Fibroblast of the conjunctiva (primary cell): ENCODE data around the gene MYO1A.
"Not testable (repeated sequence)": the region's sequence is repeated elsewhere in the genome, so short reads cannot be mapped to it uniquely, and the experiment has no call there.

Experiments used
- DNase-seq: peaks from one replicate; pipeline ENCODE4 v3.0.0-alpha.2; 2010; ENCODE audit warnings: low read depth

MYO1A gene

DNA sequence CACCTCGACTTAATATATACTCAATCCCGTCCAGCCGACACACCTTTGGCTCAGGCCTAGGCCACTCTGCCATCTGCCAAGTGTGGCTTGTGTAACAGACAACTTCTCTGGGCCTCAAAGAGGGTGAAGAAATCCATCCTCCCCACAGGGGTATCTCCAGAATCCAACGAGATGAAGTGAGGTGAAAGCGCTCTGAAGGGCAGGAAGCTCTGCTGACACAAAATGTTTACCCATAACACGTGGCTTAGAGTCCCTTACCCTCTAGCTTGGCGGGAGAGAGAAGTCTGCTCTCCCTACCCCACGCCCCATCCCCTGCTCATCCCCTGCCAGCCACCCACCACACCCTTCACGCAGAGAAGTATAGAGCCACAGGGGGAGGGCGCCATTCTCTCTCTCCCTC, 56.6 kb downstream of the MYO1A start:
- DNase-seq: no peak

DNA sequence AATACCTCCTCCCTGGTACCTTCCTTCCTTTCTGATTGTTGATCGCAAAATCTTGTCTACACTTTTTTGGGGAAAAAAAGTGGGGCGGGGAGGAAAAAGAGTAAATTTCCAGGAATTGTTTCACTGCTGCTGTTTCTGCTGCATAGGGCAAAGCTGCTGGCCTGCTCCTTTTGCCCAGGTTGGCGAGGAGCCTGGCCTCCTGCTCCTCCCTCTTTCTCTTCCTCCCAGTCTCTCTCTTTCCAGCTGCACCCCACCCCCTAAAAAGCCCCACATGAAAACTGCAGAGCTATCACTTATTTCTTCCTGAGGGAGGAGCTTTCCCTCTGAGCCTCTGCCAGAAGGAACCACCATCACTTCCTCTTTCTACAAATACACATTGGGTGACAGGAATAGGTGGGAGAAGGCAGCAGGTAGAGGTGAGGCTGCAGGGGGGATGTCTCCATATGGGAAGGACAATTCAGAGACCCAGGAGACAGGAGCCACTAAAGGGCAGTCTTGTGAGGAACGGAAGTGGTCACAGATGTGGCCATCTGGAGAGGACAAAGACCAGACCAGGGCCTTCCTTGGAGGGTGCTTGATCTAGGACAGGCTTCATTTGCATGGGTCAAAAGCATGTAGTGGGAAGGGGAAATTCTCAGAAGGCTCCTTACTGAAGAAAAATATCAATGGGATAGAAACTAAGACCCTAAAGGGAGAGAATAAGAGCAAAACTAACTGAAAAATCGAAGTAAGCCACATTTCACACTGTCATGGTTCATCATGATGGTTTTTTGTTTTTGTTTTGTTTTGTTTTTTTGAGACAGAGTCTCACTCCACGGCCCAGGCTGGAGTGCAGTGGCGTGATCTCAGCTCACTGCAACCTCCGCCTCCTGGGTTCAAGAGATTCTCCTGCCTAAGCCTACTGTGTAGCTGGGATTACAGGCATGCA, 58.3 kb downstream of the MYO1A start:
- DNase-seq: no peak

DNA sequence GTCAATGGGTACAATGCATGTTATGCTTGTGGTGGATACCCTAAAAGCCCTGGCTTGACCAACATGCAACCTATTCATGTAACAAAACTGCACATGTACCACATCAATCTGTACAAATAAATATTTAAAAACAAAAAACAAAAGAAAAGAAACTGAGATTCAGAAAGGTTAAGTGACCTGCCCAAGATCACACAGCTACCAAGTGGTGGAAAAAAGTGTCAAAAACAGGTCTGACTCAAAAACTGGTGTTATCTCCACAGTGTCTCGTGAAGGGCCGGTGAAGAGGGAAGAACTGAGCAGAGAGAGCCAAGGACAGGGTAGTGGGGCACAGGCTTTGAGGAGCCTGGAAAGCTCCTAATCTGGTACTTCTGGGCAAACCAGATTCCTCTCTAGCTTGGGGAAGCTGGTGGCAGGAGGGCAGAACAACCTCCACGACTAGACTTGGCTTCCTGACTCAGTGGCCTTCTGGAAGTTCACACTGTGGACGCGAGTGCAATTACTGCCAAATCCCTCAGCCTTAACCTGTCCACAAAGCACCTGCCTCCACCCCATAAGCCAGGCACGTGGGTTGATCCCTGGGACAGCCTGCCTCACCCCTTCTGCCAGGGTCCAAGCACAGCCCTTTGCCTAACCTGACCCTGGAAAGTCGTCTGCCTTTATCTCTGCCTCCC, 59.1 kb downstream of the MYO1A start:
- no peak for DNase-seq

DNA sequence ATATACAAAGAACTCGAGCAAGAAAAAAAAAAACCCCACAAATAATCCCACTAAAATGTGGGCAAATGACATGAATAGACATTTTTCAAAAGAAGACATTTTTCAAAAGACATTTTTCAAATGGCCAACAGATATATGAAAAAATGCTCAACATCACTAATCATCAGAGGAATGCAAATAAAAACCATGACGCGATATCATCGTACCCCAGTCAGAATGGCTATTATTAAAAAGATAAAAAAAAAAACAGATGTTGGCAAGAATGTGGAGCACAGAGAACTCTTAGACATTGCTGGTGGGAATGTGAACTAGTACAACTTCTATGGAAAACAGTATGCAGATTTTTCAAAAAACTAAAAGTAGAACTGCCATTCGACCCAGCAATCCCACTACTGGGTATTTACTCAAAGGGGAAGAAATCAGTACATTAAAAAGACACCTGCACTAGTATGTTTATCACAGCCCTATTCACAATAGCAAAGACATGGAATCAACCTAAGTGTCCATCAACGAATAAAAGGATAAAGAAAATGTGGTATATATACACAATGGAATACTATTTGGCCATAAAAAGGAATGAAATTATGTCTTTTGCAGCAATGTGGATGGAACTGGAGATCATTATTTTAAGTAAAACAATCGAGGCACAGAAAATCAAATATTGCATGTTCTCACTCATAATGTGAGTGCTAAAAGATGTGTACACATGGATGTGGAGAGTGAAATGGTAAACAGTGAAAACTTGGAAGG, 59.9 kb downstream of the MYO1A start:
- DNase-seq: no peak

DNA sequence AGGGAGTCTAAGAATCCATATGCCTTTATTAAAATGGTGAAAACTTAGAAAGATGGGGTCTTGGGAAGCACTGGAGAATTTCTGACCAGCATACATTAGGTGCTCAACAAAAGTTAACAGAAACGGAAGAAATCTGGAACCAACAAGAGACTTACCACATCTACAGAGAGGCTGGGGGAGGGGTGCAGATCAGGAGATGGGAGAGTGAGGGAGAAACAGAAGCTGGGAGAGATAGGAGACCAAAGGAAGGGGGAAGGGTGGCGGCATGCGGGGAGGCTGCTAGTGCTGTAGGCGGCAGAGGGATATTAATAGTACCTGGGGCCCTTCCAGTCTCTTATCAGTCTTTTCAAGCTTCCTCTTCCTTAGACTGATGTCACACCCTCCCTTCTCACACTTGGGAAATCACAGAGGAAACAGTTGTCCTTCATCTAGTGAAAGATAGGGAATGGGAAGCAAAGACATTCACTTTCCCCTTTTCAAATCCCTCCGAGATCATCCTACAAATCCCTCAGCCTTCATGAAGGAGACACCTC, 61.7 kb downstream of the MYO1A start:
- no peak for DNase-seq

DNA sequence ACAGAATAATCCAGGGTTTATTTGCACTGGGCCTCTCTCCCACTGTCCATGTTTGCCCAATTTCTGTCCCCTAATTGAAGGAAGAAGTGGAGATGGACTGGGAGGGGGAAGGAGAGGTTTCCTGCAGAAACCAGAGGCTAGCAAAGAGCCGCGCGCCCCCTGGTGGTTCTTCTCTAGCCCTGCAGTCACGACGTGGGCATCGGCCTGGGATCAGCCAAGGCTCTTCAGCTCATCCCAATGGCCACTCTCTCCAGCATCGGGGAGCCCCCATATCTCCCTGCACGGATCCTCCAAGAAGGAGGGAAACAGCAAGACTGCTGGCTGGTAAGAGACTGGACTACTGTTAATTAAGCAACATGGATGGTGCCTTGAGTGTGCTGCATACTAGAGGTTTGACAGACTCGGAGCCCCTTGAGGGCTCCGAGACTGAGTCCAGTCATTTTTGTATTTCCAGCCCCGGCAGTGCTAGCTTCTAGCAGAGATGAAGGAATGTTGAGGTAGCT, 62.3 kb downstream of the MYO1A start:
- peak; percentile 68 for DNase-seq

DNA sequence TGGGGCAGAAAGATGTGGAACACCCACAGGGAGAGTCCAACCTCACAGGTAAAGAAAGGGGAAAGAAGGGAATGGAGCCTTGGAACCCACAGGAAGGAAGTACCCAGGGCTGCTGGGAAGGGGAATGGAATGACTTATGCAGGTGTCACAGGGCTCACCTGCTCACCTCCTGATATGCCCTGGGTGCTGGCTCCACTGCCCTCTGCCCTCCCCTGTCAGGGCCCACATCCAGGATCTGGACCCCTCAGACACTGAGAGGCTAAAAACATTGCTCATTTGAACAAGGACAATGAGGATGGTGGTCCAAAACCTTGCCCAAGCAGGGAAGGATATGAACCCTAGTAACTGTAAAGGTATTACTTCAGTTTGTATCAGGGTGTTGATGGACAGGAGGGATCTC, 62.9 kb downstream of the MYO1A start:
- no peak for DNase-seq

DNA sequence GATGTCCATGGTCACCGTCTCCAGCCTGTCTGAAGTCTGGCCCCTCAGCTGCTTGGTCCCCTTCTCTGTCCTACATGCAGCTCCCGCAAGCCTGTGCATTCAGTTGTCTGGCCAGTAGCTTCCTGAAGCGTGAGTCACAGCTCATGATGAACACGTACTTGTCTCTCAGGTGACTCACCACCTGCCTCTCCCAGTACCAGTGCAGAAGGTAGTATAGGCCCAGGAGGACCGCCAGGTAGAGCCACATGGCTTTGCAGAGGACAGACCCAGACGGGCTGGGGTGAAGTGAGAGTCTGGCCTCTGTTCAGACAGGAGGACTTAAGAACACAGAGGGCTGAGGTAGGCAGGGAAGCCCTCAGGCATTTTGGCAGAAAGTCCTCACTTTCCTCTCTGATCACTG, 64.2 kb downstream of the MYO1A start:
- not testable (repeated sequence) for DNase-seq

DNA sequence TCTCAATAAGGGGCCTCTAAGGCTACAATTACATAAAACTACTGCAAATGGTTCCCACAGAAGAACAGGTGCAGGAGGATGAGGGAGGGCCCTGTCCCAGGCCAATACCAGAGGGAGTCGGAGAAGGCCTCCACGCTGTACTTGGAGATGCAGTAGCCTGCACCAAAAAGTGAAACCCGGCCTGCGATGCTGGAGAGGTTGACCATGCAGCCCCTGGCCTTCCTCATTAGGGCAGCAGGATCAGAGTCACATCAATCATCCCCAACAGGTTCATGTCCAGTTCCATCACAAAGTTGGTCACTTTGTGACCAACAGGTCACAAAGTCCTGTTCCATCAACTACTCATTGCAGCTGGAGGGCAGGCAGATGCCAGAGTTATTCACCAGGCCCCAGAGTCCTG, 66.5 kb downstream of the MYO1A start:
- no peak for DNase-seq

DNA sequence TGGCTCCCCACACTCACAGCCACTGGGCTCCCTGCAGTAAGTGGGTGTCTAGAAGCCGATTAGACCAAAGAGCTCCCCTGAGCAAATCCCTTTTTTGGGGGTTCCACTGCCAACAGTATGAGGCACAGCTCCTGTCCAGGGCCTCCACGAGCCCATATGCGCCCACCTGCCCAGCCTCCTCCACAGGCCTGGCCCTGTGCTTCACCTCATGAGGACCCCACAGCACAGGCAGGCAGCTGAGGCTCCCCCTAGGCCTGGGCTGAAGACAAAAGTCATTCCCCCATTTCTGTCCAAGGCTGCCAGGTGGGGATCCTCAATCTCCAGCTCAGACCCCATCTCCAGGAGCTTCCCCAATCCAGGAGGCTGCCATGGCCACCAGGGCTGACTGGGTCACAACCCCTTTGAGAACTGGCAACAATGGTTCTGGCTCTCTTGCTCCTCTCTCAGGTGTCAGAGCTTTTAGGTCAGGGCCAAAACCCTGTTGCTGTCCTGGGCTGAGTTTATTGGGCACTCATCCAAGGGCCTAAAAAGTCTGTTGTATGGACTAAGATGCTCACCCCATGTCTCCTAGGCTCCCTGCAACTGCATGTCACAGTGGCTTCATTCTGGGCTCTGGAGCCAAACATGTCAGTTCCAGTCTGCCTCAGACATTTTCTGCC, 67.2 kb downstream of the MYO1A start:
- DNase-seq: not testable (repeated sequence)

DNA sequence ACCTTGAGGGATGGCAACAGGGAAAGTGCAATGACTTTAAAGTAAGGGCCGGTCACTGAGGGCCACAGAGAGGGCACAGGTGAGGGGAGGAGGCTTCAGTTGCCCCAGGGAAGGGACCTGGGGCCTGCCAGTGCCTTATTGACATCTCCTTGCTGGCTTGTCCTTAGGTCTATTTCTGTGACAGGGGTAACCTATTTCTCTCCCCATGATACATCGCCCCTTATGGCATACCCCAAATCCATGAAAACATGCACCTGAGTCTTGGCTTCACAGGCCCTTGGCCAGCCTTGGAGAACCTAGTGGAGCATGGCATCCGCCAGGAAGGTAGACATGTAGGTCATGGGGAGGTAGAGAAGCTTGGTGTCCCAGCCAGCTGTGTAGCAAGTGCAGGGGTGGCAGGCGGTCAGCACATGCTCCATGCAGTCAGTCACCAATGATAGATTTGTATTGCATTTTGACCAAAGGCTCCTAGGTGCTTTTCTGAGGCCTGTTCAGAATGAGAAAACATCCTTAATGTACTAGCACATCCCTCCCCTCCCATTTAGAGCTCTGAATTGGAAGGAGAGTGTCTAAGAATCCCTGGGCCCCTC, 68.9 kb downstream of the MYO1A start:
- no peak for DNase-seq

DNA sequence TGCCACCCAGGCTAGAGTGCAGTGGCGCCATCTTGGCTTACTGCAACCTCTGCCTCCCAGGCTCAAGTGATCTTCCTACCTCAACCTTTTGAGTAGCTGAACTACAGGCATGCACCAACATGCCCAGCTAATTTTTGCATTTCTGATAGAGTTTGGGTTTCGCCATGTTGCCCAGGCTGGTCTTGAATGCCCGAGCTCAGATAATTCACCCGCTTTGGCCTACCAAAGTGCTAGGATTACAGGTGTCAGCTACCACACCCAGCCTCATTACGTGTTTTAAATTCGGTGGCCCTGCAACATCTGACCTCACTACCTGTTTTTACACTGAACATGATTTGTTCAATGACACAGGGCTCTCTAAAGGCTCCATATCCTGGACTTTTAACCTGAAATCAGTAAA, 69.7 kb downstream of the MYO1A start:
- DNase-seq: no peak

DNA sequence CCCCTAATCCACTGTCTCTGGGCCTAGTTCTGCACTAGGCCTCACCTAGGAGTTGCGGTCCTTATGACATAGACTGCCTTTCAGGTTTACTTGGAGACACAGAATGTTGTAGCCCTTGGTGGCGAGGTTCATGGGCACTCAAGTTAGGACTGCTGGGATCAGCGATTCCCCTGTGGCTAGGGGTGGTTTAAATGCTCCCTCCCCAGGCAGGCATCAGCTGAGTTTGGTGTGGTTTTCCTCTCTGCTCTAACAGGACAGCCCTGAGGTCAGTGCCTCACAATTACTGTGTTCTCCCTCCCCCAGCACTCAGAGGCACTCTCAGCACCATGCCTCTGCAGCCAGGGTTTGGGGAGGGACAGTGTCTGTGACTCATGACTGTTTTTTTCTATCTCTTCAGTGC, 70.3 kb downstream of the MYO1A start:
- no peak for DNase-seq
